NCI-H524 treated with DMSO at 0.1 percent for 48 hours (cell line): ENCODE results near the gene GALNT10.

Experiments used
- DNase-seq: peaks from one replicate; lab custom pipeline; 2025; lab: John Stamatoyannopoulos, UW

GALNT10 gene

GRCh38 chr5:154445422-154446194 lies 255.1 kb downstream of the GALNT10 start, which contains the start of gene SAP30L:
Gene SAP30L, plus strand, starts transcription at chr5:154445997. Its CDS starts 608 bp downstream, at chr5:154446605.
- peak; percentile 68 for DNase-seq

GRCh38 chr5:154446195-154447088 lies 255.9 kb downstream of the GALNT10 start:
- no peak for DNase-seq

GRCh38 chr5:154447089-154447725 lies 256.7 kb downstream of the GALNT10 start:
- DNase-seq: no peak

- no peak for DNase-seq
These were observed 259.3 kb downstream of the GALNT10 start for GRCh38 chr5:154449786-154450185.

- DNase-seq: no peak
These were observed 261.4 kb downstream of the GALNT10 start for GRCh38 chr5:154451957-154452356.

- no peak for DNase-seq
These were observed 265.1 kb downstream of the GALNT10 start for GRCh38 chr5:154455585-154455984.

GRCh38 chr5:154456540-154456939 lies 266.0 kb downstream of the GALNT10 start:
- no peak for DNase-seq

- DNase-seq: no peak
These were observed 268.5 kb downstream of the GALNT10 start for GRCh38 chr5:154459015-154459414.

GRCh38 chr5:154460172-154460571 lies 269.6 kb downstream of the GALNT10 start:
- DNase-seq: no peak

- DNase-seq: no peak
These were observed 271.0 kb downstream of the GALNT10 start for GRCh38 chr5:154461531-154461930.

- no peak for DNase-seq
These were observed 273.9 kb downstream of the GALNT10 start for GRCh38 chr5:154464438-154464837.

GRCh38 chr5:154465169-154465568 lies 274.6 kb downstream of the GALNT10 start:
- no peak for DNase-seq

GRCh38 chr5:154466147-154466546 lies 275.6 kb downstream of the GALNT10 start:
- no peak for DNase-seq

- no peak for DNase-seq
These were observed 276.1 kb downstream of the GALNT10 start for GRCh38 chr5:154466671-154467070.

GRCh38 chr5:154467655-154468354 lies 277.3 kb downstream of the GALNT10 start:
- DNase-seq: no peak

GRCh38 chr5:154470137-154470536 lies 279.6 kb downstream of the GALNT10 start:
- DNase-seq: no peak
